SK-N-SH (cell line): Measurements from ENCODE around the gene LHFPL6.

ENCODE experiments used
- EZH2phosphoT487 ChIP-seq: fragments of 200-600 bp; sonication (generic); IDR thresholded peaks from 2 replicates; pipeline ENCODE4 v1.6.1; 2017; ENCODE audit warnings: low read depth, mixed run types, mild to moderate bottlenecking, antibody characterized with exemption, moderate library complexity, borderline replicate concordance
- SIN3A ChIP-seq: IDR thresholded peaks from 2 replicates; pipeline ENCODE4 v1.6.1; 2012; ENCODE audit warnings: low read depth, mild to moderate bottlenecking, low read length, moderate library complexity, borderline replicate concordance
- YY1 ChIP-seq: IDR thresholded peaks from 2 replicates; pipeline ENCODE4 v1.4.0; 2012; ENCODE audit warnings: low read depth, mild to moderate bottlenecking
- TF ChIP-seq, protein P1 (sequence below): IDR thresholded peaks from 2 replicates; pipeline ENCODE4 v1.4.0; 2012; ENCODE audit warnings: low read depth, borderline replicate concordance
- TF ChIP-seq, protein P2 (sequence below): fragments of 200-600 bp; sonication (generic); IDR thresholded peaks from 2 replicates; pipeline ENCODE4 v1.6.1; 2017; ENCODE audit warnings: antibody characterized with exemption, mild to moderate bottlenecking, moderate library complexity

DNA sequence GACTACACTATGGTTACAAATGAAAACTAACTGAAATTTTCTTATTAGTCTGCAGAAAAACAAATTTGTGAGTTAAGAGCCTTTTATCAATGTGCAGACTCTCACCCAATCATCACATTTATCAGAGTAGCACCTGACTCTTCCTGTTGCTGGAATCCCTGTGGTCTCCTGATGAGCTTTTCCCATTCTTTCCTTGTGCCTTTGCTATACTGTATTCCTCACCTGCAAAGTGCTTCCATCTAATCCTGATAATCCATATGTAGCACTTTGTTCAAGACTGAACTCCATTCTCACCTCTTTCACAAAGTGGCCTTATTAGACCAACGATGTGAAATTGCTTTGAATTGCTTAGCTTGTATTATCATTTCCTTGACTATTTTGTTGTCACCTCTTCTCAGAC, 225.3 kb downstream of the LHFPL6 start:
- TF ChIP-seq, protein P1, sequence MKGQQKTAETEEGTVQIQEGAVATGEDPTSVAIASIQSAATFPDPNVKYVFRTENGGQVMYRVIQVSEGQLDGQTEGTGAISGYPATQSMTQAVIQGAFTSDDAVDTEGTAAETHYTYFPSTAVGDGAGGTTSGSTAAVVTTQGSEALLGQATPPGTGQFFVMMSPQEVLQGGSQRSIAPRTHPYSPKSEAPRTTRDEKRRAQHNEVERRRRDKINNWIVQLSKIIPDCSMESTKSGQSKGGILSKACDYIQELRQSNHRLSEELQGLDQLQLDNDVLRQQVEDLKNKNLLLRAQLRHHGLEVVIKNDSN, result no peak
- TF ChIP-seq, protein P2, sequence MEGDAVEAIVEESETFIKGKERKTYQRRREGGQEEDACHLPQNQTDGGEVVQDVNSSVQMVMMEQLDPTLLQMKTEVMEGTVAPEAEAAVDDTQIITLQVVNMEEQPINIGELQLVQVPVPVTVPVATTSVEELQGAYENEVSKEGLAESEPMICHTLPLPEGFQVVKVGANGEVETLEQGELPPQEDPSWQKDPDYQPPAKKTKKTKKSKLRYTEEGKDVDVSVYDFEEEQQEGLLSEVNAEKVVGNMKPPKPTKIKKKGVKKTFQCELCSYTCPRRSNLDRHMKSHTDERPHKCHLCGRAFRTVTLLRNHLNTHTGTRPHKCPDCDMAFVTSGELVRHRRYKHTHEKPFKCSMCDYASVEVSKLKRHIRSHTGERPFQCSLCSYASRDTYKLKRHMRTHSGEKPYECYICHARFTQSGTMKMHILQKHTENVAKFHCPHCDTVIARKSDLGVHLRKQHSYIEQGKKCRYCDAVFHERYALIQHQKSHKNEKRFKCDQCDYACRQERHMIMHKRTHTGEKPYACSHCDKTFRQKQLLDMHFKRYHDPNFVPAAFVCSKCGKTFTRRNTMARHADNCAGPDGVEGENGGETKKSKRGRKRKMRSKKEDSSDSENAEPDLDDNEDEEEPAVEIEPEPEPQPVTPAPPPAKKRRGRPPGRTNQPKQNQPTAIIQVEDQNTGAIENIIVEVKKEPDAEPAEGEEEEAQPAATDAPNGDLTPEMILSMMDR, result no peak
- TF ChIP-seq YY1, result no peak
- no peak for TF ChIP-seq EZH2phosphoT487
- no peak for TF ChIP-seq SIN3A
